Fibroblast of lung (primary cell): Measurements from ENCODE around the gene CALHM5. TPM values are rescaled to one million over a fixed set of nuclear protein-coding genes. Genes with fewer than 3 reads are reported as not detected.

Source experiments
- DNase-seq, 2 donors: peaks; one replicate each; pipeline versions ENCODE4 v3.0.0 to v3.0.0-alpha.2; 2010; ENCODE audit warnings: low read depth in 2 of 2
- H2AFZ ChIP-seq: 2 replicates; pipeline ENCODE4 v1.5.1; 2012; ENCODE audit warnings: low read length, control low read depth, inconsistent platforms
- H3K27ac ChIP-seq: 2 replicates; pipeline ENCODE4 v1.5.1; 2011; ENCODE audit warnings: low read length, control low read depth; ENCODE audit not compliant: insufficient read depth
- H3K27me3 ChIP-seq: 2 replicates; pipeline ENCODE4 v1.5.1; 2011; ENCODE audit warnings: mild to moderate bottlenecking, low read length; ENCODE audit not compliant: control insufficient read depth, insufficient read depth
- H3K36me3 ChIP-seq: 2 replicates; pipeline ENCODE4 v1.5.1; 2011; ENCODE audit warnings: low read length; ENCODE audit not compliant: control insufficient read depth, insufficient read depth
- H3K4me1 ChIP-seq: 2 replicates; pipeline ENCODE4 v1.5.1; 2011; ENCODE audit warnings: low read length; ENCODE audit not compliant: control insufficient read depth, insufficient read depth; ENCODE audit errors: extremely low read depth
- H3K4me2 ChIP-seq: 2 replicates; pipeline ENCODE4 v1.5.1; 2011; ENCODE audit warnings: low read length, control low read depth; ENCODE audit not compliant: insufficient read depth; ENCODE audit errors: extremely low read depth
- H3K4me3 ChIP-seq, 4 experiments: fragments of 200-600 bp in 1 of 4; sonication (generic) in 1 of 4; replicated peaks in 1 of 4; 2 replicates each; pipeline ENCODE4 v1.5.1; 2011 to 2016; ENCODE audit warnings: low read length in 4 of 4, low read depth in 3 of 4, mild to moderate bottlenecking in 3 of 4, control low read depth in 2 of 4, inconsistent platforms in 1 of 4, mixed read lengths in 1 of 4; ENCODE audit not compliant: insufficient read depth in 1 of 4; ENCODE audit errors: control extremely low read depth in 1 of 4
- H3K79me2 ChIP-seq: 2 replicates; pipeline ENCODE4 v1.5.1; 2012; ENCODE audit warnings: mild to moderate bottlenecking, low read length, inconsistent platforms; ENCODE audit not compliant: control insufficient read depth, insufficient read depth
- H3K9ac ChIP-seq: 2 replicates; pipeline ENCODE4 v1.5.1; 2011; ENCODE audit warnings: mild to moderate bottlenecking, low read length, control low read depth; ENCODE audit not compliant: insufficient read depth
- H3K9me3 ChIP-seq: 2 replicates; pipeline ENCODE4 v1.5.1; 2012; ENCODE audit warnings: low read depth, low read length; ENCODE audit not compliant: control insufficient read depth, insufficient read depth
- H4K20me1 ChIP-seq: 2 replicates; pipeline ENCODE4 v1.5.1; 2011; ENCODE audit warnings: low read length; ENCODE audit not compliant: control insufficient read depth, insufficient read depth; ENCODE audit errors: extremely low read depth
- CTCF ChIP-seq, 2 donors: IDR thresholded peaks in 1 of 2; conservative IDR thresholded peaks in 1 of 2; 1 replicate in 1 of 2; 2 replicates in 1 of 2; pipeline ENCODE4 v1.5.1; 2011 to 2012; ENCODE audit warnings: low read length in 2 of 2, control low read depth in 1 of 2, inconsistent platforms in 1 of 2, low read depth in 1 of 2, mild to moderate bottlenecking in 1 of 2
- EZH2 ChIP-seq: IDR thresholded peaks from 2 replicates; pipeline ENCODE4 v1.5.1; 2012; ENCODE audit warnings: low read length, control low read depth, mild to moderate bottlenecking; ENCODE audit errors: missing control alignments
- polyA plus RNA-seq, 2 donors: library from polyadenylated mRNA; depleted of rRNA in 1 of 2; stranded (reverse) in 1 of 2; unstranded in 1 of 2; fragments of >200 nt; gene quantifications; 2 replicates each; pipeline ENCODE4 v1.2.1, GENCODE V29; 2011 to 2012; ENCODE audit warnings: missing spikeins in 1 of 2
- total RNA-seq: library from RNA; depleted of rRNA; stranded (reverse); fragments of >200 nt; gene quantifications from 2 replicates; pipeline ENCODE4 v1.2.1, GENCODE V29; 2014

The CALHM5 gene
- total and polyA plus RNA-seq, 2 donors (not counting 1 experiment from before 2014, with no cell fraction given) = 4.1 to 8.3 TPM

GRCh38 chr6:116522896-116523295 lies 11.5 kb downstream of the CALHM5 start:
- Histone ChIP-seq H3K27ac (no peak overlapping the region), H3K4me1 (no peaks in the 10 kb centered on the region), H4K20me1 (no peaks in the 10 kb centered on the region), H2AFZ (no peak overlapping the region), H3K4me2 (no peak overlapping the region), H3K4me3 (no peak overlapping the region), H3K27me3 (no peaks in the 10 kb centered on the region), H3K36me3 (no peaks in the 10 kb centered on the region), H3K79me2 (no peaks in the 10 kb centered on the region), H3K9me3 (no peaks in the 10 kb centered on the region), H3K9ac (no peak overlapping the region)
- no peak for TF ChIP-seq EZH2
- TF ChIP-seq CTCF (conservative IDR thresholded peaks at IDR 0.05 in 1 of 2, IDR thresholded peaks at IDR 0.05 in 1 of 2; ENCODE audit: low read depth in 1 of 2, low read length in 2 of 2) = no peak
- DNase-seq = no peak

GRCh38 chr6:116524236-116524635 lies 12.8 kb downstream of the CALHM5 start:
- no peaks in the 10 kb centered on the region for H3K9me3 ChIP-seq
- H3K4me2 ChIP-seq = no peak overlapping the region
- no peak overlapping the region for H3K4me3 ChIP-seq
- no peaks in the 10 kb centered on the region for H3K36me3 ChIP-seq
- no peak for TF ChIP-seq EZH2
- TF ChIP-seq CTCF (conservative IDR thresholded peaks at IDR 0.05 in 1 of 2, IDR thresholded peaks at IDR 0.05 in 1 of 2; ENCODE audit: low read depth in 1 of 2, low read length in 2 of 2) = no peak
- no peaks in the 10 kb centered on the region for H4K20me1 ChIP-seq
- no peak for DNase-seq
- no peak overlapping the region for H3K27ac ChIP-seq
- H3K9ac ChIP-seq = no peak overlapping the region
- H3K4me1 ChIP-seq = peaks cover under 1% of the 10 kb centered on the region
- no peaks in the 10 kb centered on the region for H3K79me2 ChIP-seq
- H3K27me3 ChIP-seq = no peaks in the 10 kb centered on the region
- no peak overlapping the region for H2AFZ ChIP-seq

DNA sequence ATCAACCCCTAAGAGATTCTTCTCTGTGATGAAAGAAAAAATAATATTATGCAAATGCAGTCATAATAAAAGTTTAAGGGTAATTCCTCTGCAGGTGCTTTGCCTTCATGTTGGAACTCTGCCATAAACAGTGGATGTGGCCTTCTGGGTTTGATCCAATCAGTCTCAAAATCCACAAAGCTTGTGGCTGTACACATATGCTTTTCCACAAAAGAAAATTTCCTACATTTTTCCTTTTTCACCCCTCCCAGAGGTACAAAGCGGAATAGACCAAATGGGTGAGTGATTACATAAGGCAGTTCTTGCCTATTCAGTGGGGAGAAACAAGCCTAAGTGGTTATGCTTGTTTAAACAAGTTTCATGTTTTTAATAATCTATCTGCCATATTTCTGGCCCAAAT lies 16.7 kb downstream of the CALHM5 start:
- no peak overlapping the region for H3K4me3 ChIP-seq
- H3K9ac ChIP-seq = no peak overlapping the region
- H2AFZ ChIP-seq = no peak overlapping the region
- no peaks in the 10 kb centered on the region for H3K36me3 ChIP-seq
- DNase-seq = no peak
- H3K4me2 ChIP-seq = no peak overlapping the region
- H3K79me2 ChIP-seq = no peaks in the 10 kb centered on the region
- TF ChIP-seq EZH2 (no peak), CTCF (conservative IDR thresholded peaks at IDR 0.05 in 1 of 2, IDR thresholded peaks at IDR 0.05 in 1 of 2; ENCODE audit: low read depth in 1 of 2, low read length in 2 of 2) (no peak)
- no peaks in the 10 kb centered on the region for H3K27me3 ChIP-seq
- H3K9me3 ChIP-seq = no peaks in the 10 kb centered on the region
- peaks cover 3% of the 10 kb centered on the region for H3K4me1 ChIP-seq
- H4K20me1 ChIP-seq = no peaks in the 10 kb centered on the region
- H3K27ac ChIP-seq = no peak overlapping the region
